H1 (cell line): ENCODE results near the gene GNL2.

Source experiments
- CEBPB ChIP-seq: IDR thresholded peaks from 2 replicates; pipeline ENCODE4 v1.6.1; 2012; ENCODE audit warnings: low read depth, low read length
- CTCF ChIP-seq, 3 experiments: IDR thresholded peaks; 1 replicate in 2 of 3; 2 replicates in 1 of 3; pipeline versions ENCODE4 v1.5.1 to v1.6.1; 2011; ENCODE audit warnings: low read length in 3 of 3, mild to moderate bottlenecking in 3 of 3, inconsistent platforms in 2 of 3, low read depth in 1 of 3, moderate library complexity in 1 of 3; ENCODE audit not compliant: insufficient read depth in 1 of 3; ENCODE audit errors: control extremely low read depth in 1 of 3
- EZH2 ChIP-seq: fragments of 200-600 bp; sonication (generic); IDR thresholded peaks from 2 replicates; pipeline ENCODE4 v1.7.1; 2012; ENCODE audit warnings: low read depth, mild to moderate bottlenecking, moderate library complexity, low read length, inconsistent platforms; ENCODE audit not compliant: severe bottlenecking
- GABPA ChIP-seq: IDR thresholded peaks from 2 replicates; pipeline ENCODE4 v1.6.1; 2011; ENCODE audit warnings: mild to moderate bottlenecking, low read length, moderate library complexity, borderline replicate concordance; ENCODE audit not compliant: insufficient read depth
- JUN ChIP-seq: IDR thresholded peaks from 2 replicates; pipeline ENCODE4 v1.6.1; 2011; ENCODE audit warnings: low read depth, mild to moderate bottlenecking, improper control_type of control experiment, low read length
- POLR2A ChIP-seq, 2 experiments: IDR thresholded peaks; 1 replicate in 1 of 2; 2 replicates in 1 of 2; pipeline ENCODE4 v1.6.1; 2011; ENCODE audit warnings: low read depth in 2 of 2, low read length in 2 of 2, mild to moderate bottlenecking in 2 of 2; ENCODE audit errors: control extremely low read depth in 1 of 2
- POLR2AphosphoS5 ChIP-seq: IDR thresholded peaks from 2 replicates; pipeline ENCODE4 v1.6.1; 2011; ENCODE audit warnings: low read depth, low read length
- RXRA ChIP-seq: IDR thresholded peaks from 2 replicates; pipeline ENCODE4 v1.6.1; 2011; ENCODE audit warnings: low read depth, mild to moderate bottlenecking, low read length, moderate library complexity; ENCODE audit not compliant: insufficient read depth
- SP1 ChIP-seq: IDR thresholded peaks from 2 replicates; pipeline ENCODE4 v1.6.1; 2011; ENCODE audit warnings: low read depth, low read length
- TAF1 ChIP-seq: IDR thresholded peaks from 2 replicates; pipeline ENCODE4 v1.6.1; 2011; ENCODE audit warnings: mild to moderate bottlenecking, low read depth, low read length
- TCF12 ChIP-seq: IDR thresholded peaks from 2 replicates; pipeline ENCODE4 v1.6.1; 2011; ENCODE audit warnings: low read depth, mild to moderate bottlenecking, low read length
- USF2 ChIP-seq: IDR thresholded peaks from 2 replicates; pipeline ENCODE4 v1.6.1; 2011; ENCODE audit warnings: low read length, improper control_type of control experiment
- YY1 ChIP-seq: IDR thresholded peaks from 2 replicates; pipeline ENCODE4 v1.6.1; 2011; ENCODE audit warnings: low read depth, mild to moderate bottlenecking, low read length

GRCh38 chr1:37540036-37540785 is 55.5 kb downstream of the GNL2 start:
- TF ChIP-seq EZH2 (no peak), GABPA (no peak), TCF12 (no peak), USF2 (no peak), RXRA (no peak), CTCF (IDR thresholded peaks at IDR 0.05; ENCODE audit: control extremely low read depth in 1 of 3, insufficient read depth in 1 of 3, low read depth in 1 of 3, low read length in 3 of 3) (no peak), POLR2AphosphoS5 (no peak), POLR2A (IDR thresholded peaks at IDR 0.05; ENCODE audit: control extremely low read depth in 1 of 2, low read depth in 2 of 2, low read length in 2 of 2) (no peak), SP1 (no peak), YY1 (no peak), JUN (no peak), TAF1 (no peak), CEBPB (no peak)
